K562 (cell line): ENCODE results near the gene CFAP298. TPM values are rescaled to one million over a fixed set of nuclear protein-coding genes. Genes with fewer than 3 reads are reported as not detected.

Source experiments
- COPS2 ChIP-seq: fragments of 450-650 bp; conservative IDR thresholded peaks from 2 replicates; pipeline ENCODE4 v1.6.1; 2016; ENCODE audit warnings: mild to moderate bottlenecking, moderate library complexity
- EP300 ChIP-seq: IDR thresholded peaks from 2 replicates; pipeline ENCODE4 v1.6.1; 2012; ENCODE audit warnings: low read length, improper control_type of control experiment
- FIP1L1 ChIP-seq: fragments of 200-400 bp; formaldehyde crosslinking; IDR thresholded peaks from 2 replicates; pipeline ENCODE4 v1.6.1; 2018; ENCODE audit warnings: mild to moderate bottlenecking, low read depth, low read length; ENCODE audit not compliant: poor library complexity, severe bottlenecking
- HDAC2 ChIP-seq: fragments of 450-650 bp; IDR thresholded peaks from 2 replicates; pipeline ENCODE4 v1.6.1; 2016; ENCODE audit warnings: mild to moderate bottlenecking
- HDAC8 ChIP-seq: fragments of 450-650 bp; IDR thresholded peaks from 2 replicates; pipeline ENCODE4 v1.6.1; 2016; ENCODE audit warnings: mild to moderate bottlenecking, missing genetic modification characterization, moderate library complexity, missing compliant biosample characterization
- HLTF ChIP-seq: fragments of 450-650 bp; IDR thresholded peaks from 2 replicates; pipeline ENCODE4 v1.6.1; 2016
- MAZ ChIP-seq, 2 experiments: fragments of 450-650 bp in 1 of 2; sonication (generic) in 1 of 2; formaldehyde crosslinking; IDR thresholded peaks in 1 of 2; conservative IDR thresholded peaks in 1 of 2; 2 replicates each; pipeline versions ENCODE4 v1.4.0 to v1.5.0; 2020; ENCODE audit warnings: mild to moderate bottlenecking in 1 of 2, missing genetic modification reagents in 1 of 2
- MCM5 ChIP-seq: fragments of 450-650 bp; IDR thresholded peaks from 2 replicates; pipeline ENCODE4 v1.6.1; 2016; ENCODE audit warnings: low read depth
- PPARD ChIP-seq: fragments of 250-450 bp; sonication (Bioruptor Pico); IDR thresholded peaks from 2 replicates; pipeline ENCODE4 v1.8.0; 2022; ENCODE audit warnings: inconsistent platforms, mild to moderate bottlenecking, moderate library complexity
- TCF3 ChIP-seq: sonication (generic); formaldehyde crosslinking; IDR thresholded peaks from 2 replicates; pipeline ENCODE4 v1.4.0; 2020; ENCODE audit warnings: mild to moderate bottlenecking, missing genetic modification reagents
- ZNF165 ChIP-seq: fragments of 250-450 bp; sonication (Bioruptor Pico); IDR thresholded peaks from 2 replicates; pipeline ENCODE4 v1.4.0; 2020; ENCODE audit warnings: borderline replicate concordance
- polyA plus RNA-seq, 8 experiments: library from polyadenylated mRNA; depleted of rRNA in 4 of 8; stranded (reverse) in 5 of 8; unstranded in 3 of 8; fragments of >200 nt; fragmentation: Nextera tagmentation in 2 of 8; fragmentation: Illumina TruSeq in 1 of 8; extraction: Ambion mirVana in 2 of 8; extraction: Trizol in 1 of 8; gene quantifications; 2 replicates each; pipeline versions ENCODE4 v1.2.1 to v1.2.3, GENCODE V29; 2011 to 2014; ENCODE audit warnings: inconsistent platforms in 1 of 8, missing spikeins in 1 of 8
- total RNA-seq, 7 experiments: library from RNA; depleted of rRNA in 6 of 7; stranded (reverse); fragments of >200 nt in 6 of 7; fragmentation: Illumina TruSeq in 2 of 7; extraction: Trizol in 2 of 7; gene quantifications; 2 replicates each; pipeline versions ENCODE4 v1.2.1 to v1.2.3, GENCODE V29; 2011 to 2021; ENCODE audit warnings: low replicate concordance in 1 of 7
- TF ChIP-seq, protein P1 (sequence below), 2 experiments: fragments of 450-650 bp; formaldehyde crosslinking in 1 of 2; IDR thresholded peaks; 2 replicates each; pipeline versions ENCODE4 v1.4.0 to v1.6.1; 2014 to 2020; ENCODE audit warnings: mild to moderate bottlenecking in 2 of 2, borderline replicate concordance in 1 of 2, low read depth in 1 of 2
- TF ChIP-seq, protein P2 (sequence below): sonication (generic); formaldehyde crosslinking; IDR thresholded peaks from 2 replicates; pipeline ENCODE4 v1.8.0; 2022; ENCODE audit warnings: mild to moderate bottlenecking, low read depth, missing genetic modification reagents
- TF ChIP-seq, protein P3 (sequence below): sonication (generic); formaldehyde crosslinking; IDR thresholded peaks from 2 replicates; pipeline ENCODE4 v1.5.0; 2020; ENCODE audit warnings: missing genetic modification reagents
- TF ChIP-seq, protein P4 (sequence below), 2 experiments: fragments of 250-450 bp in 1 of 2; fragments of 450-650 bp in 1 of 2; sonication (Bioruptor Pico) in 1 of 2; IDR thresholded peaks; 2 replicates each; pipeline versions ENCODE4 v1.6.1 to v1.8.0; 2016 to 2021; ENCODE audit warnings: mild to moderate bottlenecking in 2 of 2, moderate library complexity in 2 of 2, missing compliant biosample characterization in 1 of 2, missing genetic modification characterization in 1 of 2
- TF ChIP-seq, protein P5 (sequence below), 3 experiments: fragments of 200-800 bp in 1 of 3; sonication (Bioruptor generic) in 1 of 3; sonication (generic) in 1 of 3; formaldehyde crosslinking in 1 of 3; IDR thresholded peaks; 2 replicates each; pipeline versions ENCODE4 v1.6.1 to v1.8.0; 2016 to 2022; ENCODE audit warnings: mild to moderate bottlenecking in 2 of 3, missing compliant biosample characterization in 2 of 3, missing genetic modification characterization in 2 of 3, missing genetic modification reagents in 1 of 3

Gene CFAP298
- total and polyA plus RNA-seq, 9 of the 15 experiments (the other 6 are each of a cell fraction or from before 2014, with no cell fraction given): 31.4 to 178 (median 89.7) TPM

DNA sequence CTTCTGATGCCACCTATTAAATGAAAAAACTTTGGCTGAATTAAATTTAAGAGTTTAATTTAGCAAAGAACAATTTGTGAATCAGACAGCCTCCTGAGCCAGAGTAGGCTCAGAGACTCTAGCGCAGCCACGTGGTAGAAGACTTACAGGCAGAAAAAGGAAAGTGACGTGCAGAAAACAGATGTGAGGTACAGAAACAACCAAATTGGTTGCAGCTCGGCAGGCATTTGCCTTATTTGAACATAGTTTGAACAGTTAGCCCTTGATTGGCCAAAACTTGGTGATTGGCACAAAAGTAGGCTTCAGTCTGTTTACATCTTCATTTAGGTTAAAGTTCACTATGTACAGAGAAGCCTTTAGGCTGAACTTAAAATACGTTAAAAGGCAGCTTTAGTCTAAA is 49.8 kb downstream of the CFAP298 start (continued):
- TF ChIP-seq, protein P1, sequence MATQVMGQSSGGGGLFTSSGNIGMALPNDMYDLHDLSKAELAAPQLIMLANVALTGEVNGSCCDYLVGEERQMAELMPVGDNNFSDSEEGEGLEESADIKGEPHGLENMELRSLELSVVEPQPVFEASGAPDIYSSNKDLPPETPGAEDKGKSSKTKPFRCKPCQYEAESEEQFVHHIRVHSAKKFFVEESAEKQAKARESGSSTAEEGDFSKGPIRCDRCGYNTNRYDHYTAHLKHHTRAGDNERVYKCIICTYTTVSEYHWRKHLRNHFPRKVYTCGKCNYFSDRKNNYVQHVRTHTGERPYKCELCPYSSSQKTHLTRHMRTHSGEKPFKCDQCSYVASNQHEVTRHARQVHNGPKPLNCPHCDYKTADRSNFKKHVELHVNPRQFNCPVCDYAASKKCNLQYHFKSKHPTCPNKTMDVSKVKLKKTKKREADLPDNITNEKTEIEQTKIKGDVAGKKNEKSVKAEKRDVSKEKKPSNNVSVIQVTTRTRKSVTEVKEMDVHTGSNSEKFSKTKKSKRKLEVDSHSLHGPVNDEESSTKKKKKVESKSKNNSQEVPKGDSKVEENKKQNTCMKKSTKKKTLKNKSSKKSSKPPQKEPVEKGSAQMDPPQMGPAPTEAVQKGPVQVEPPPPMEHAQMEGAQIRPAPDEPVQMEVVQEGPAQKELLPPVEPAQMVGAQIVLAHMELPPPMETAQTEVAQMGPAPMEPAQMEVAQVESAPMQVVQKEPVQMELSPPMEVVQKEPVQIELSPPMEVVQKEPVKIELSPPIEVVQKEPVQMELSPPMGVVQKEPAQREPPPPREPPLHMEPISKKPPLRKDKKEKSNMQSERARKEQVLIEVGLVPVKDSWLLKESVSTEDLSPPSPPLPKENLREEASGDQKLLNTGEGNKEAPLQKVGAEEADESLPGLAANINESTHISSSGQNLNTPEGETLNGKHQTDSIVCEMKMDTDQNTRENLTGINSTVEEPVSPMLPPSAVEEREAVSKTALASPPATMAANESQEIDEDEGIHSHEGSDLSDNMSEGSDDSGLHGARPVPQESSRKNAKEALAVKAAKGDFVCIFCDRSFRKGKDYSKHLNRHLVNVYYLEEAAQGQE (IDR thresholded peaks at IDR 0.05; ENCODE audit: borderline replicate concordance): peak; percentile 79; the same call in 1 of the 2 replicates
- TF ChIP-seq, protein P1 (CRISPR knock-in tag; IDR thresholded peaks at IDR 0.05; ENCODE audit: low read depth): no peak
- TF ChIP-seq, protein P2, sequence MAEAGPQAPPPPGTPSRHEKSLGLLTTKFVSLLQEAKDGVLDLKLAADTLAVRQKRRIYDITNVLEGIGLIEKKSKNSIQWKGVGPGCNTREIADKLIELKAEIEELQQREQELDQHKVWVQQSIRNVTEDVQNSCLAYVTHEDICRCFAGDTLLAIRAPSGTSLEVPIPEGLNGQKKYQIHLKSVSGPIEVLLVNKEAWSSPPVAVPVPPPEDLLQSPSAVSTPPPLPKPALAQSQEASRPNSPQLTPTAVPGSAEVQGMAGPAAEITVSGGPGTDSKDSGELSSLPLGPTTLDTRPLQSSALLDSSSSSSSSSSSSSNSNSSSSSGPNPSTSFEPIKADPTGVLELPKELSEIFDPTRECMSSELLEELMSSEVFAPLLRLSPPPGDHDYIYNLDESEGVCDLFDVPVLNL (CRISPR knock-in tag): no peak
- TF ChIP-seq HDAC8 (tag) (no peak), COPS2 (no peak), EP300 (peak; percentile 25), HLTF (no peak), FIP1L1 (no peak), HDAC2 (no peak), MAZ (CRISPR knock-in tag; conservative IDR thresholded peaks at IDR 0.05 in 1 of 2, IDR thresholded peaks at IDR 0.05 in 1 of 2) (no peak; a peak in 1 of 4 replicates), MCM5 (no peak), PPARD (CRISPR knock-in tag) (no peak), ZNF165 (CRISPR knock-in tag) (no peak), TCF3 (CRISPR knock-in tag) (no peak)
- TF ChIP-seq, protein P3, sequence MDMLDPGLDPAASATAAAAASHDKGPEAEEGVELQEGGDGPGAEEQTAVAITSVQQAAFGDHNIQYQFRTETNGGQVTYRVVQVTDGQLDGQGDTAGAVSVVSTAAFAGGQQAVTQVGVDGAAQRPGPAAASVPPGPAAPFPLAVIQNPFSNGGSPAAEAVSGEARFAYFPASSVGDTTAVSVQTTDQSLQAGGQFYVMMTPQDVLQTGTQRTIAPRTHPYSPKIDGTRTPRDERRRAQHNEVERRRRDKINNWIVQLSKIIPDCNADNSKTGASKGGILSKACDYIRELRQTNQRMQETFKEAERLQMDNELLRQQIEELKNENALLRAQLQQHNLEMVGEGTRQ (CRISPR knock-in tag): 0 out of 2 replicates have a peak, but pooled peaks have one; percentile 2
- TF ChIP-seq, protein P4, sequence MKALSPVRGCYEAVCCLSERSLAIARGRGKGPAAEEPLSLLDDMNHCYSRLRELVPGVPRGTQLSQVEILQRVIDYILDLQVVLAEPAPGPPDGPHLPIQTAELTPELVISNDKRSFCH (CRISPR knock-in tag; IDR thresholded peaks at IDR 0.05): no peak
- TF ChIP-seq, protein P4 (tag; IDR thresholded peaks at IDR 0.05): no peak
- TF ChIP-seq, protein P5, sequence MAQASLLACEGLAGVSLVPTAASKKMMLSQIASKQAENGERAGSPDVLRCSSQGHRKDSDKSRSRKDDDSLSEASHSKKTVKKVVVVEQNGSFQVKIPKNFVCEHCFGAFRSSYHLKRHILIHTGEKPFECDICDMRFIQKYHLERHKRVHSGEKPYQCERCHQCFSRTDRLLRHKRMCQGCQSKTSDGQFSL (CRISPR knock-in tag; IDR thresholded peaks at IDR 0.05): no peak
- TF ChIP-seq, protein P5 (tag; IDR thresholded peaks at IDR 0.05): no peak
